HG02973 (cell line): Measurements from ENCODE around the gene PDK2.

Source experiments
- ATAC-seq: cut with Tn5 transposase; IDR thresholded peaks from one replicate; pipeline ENCODE4 v1.9.1; 2021; ENCODE audit warnings: moderate library complexity; ENCODE audit not compliant: unreplicated experiment

PDK2 gene

DNA sequence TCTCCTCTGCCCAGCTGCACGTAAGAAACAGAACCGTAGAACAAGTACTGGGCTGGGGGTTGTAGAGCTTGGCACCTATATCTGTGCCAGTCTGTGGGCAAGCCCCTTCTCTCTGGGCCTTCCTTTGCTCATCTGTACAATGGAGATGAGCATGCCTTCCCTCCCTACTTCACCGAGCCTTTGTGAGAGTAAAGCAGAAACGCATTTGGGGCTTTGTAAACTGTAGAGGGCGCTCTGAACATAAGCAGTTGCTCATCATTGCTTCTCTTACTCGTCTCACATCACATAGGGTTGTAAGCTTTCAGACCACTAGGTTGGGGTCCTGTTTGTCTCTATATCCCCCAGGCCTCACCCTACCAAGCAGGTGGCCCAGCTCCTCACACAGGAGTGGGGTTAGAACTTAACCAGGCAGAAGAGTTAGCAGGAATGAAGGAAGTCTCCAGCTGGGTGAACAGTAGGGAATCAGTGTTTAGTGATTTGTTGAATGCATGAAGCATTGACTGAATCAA, 19.8 kb downstream of the PDK2 start:
- ATAC-seq, result no peak

- ATAC-seq, result no peak
These were observed 20.6 kb downstream of the PDK2 start for GRCh38 chr17:50115756-50116155.

- ATAC-seq, result no peak
These were observed 22.3 kb downstream of the PDK2 start for GRCh38 chr17:50117202-50118051.

- ATAC-seq, result no peak
These were observed 23.1 kb downstream of the PDK2 start for GRCh38 chr17:50118076-50118827.

DNA sequence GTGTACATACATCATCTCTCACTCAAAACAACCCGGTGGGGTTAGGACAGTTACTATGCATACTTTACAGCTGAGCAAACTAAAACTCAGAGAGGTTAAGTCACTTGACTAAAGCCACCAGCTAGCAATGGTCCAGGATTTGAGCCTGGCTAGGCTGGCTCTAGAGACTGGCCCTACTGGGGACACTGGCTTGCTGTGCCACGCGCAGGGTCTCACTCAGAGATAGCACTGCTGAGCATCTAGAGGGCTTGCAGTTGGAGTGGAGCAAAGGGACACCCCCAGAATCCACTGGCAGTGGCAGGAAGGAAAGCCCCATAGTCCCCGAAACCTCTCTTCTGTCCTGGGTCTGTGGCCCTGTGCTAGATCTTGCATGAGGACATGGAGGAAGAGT, 23.7 kb downstream of the PDK2 start:
- no peak for ATAC-seq

GRCh38 chr17:50120475-50121253, 25.5 kb downstream of the PDK2 start:
- ATAC-seq, result no peak

DNA sequence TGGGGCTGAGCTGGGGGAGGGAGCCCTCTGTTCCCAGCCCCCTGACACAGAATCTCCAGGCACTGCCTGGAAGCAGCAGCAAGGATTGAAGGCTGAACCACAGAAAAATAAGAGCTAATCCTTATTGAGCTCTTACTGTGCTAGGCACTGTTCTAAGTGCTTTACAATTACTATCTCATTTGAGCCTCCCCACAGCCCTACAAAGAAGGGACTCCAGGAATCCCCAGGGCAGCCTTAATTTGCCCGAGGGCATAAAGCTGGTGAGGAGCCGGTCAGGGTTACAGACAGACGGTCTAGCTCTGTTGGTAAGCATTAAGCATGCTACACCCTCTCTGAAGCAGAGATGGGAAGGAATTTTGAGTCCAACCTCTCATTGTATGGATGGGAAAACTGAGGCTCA, 27.8 kb downstream of the PDK2 start:
- no peak for ATAC-seq

- ATAC-seq, result no peak
These were observed 28.6 kb downstream of the PDK2 start for GRCh38 chr17:50123649-50124349.

GRCh38 chr17:50125420-50125997, 30.4 kb downstream of the PDK2 start:
- ATAC-seq, result no peak

GRCh38 chr17:50127697-50128361, 32.7 kb downstream of the PDK2 start:
- ATAC-seq, result no peak

GRCh38 chr17:50128441-50129352, 33.5 kb downstream of the PDK2 start:
- no peak for ATAC-seq

GRCh38 chr17:50129353-50129727, 34.2 kb downstream of the PDK2 start:
- no peak for ATAC-seq

DNA sequence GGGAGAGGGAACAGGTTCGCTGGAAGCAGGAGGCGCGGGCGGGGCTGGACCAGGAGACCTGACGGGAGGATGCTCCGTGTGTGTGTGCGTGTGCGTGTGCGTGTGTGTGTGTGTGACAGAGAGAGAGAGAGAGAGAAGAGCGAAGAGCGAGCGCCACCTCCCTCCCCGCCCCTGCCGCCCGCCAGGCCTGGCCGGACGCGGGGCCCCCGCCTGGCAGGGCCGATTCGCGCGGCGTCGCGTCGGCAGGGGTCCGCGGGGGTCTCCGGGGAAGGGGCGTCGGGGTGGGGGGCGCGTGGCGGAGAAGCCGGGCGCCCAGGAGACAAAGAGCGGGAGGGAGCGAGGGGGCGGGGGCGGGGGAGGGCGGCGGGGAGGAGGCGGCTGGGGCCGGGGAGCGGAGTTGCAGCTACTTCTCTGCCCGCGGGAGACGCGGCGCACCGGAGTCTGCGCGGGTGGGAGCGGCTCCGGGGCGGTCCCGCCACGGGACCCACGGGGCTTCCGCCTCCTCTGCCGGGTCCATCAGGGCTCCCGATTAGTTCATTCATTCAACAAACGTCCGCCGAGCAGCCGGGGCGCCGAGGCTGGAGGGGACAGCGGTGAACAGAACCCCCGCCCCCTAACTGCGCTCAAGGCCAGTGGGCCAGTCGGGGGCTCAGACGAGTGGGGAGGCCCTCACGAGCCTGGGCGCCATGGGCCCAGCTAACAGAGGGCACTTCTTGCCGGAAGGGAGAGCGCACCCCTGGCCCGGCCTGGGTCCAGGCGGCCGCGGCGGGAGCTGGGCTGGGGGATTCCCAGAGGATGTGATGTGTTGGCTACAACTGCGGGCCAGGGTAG, 34.8 kb downstream of the PDK2 start, which contains the start of gene SAMD14:
TSS of gene SAMD14 (minus strand) at position 433 of the 831 bp plus-strand sequence. CDS start 5,201 bp downstream, outside the sequence.
- no peak for ATAC-seq

DNA sequence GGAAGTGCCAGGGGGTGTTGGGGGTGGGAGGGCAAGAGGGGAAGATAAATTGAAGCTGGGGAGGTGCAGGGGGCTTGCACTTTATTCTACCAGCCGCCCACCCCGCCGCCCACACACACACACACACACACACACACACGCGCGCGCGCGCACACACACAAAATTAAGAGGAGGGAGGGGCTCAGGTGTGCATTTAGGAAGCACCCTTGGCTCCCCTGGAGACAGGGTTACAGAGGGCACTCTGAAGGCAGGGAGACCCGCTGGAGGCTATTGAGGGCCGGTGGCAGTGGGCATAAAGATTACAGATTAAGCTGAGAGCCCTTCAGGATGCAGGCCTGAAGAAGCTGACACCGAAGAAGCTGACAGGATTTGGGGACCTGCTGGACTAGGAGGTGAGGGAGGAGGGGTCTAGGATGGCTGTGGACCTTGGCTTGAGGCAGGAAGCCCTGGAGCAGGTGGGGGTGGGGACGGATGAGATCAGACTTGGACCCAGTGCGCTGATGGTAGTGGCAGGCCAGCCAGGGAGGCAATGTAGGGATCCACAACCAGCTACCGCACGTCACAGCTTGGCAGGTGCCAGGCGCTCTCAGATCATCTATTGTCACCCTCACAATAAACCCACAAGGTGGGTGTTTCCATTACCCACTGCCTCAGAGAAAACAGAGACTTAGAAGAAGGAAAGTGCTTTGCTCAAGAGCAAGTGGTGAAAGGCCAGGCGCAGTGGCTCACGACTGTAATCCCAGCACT, 35.6 kb downstream of the PDK2 start:
- ATAC-seq, result no peak

GRCh38 chr17:50132104-50132794, 37.1 kb downstream of the PDK2 start:
- no peak for ATAC-seq

DNA sequence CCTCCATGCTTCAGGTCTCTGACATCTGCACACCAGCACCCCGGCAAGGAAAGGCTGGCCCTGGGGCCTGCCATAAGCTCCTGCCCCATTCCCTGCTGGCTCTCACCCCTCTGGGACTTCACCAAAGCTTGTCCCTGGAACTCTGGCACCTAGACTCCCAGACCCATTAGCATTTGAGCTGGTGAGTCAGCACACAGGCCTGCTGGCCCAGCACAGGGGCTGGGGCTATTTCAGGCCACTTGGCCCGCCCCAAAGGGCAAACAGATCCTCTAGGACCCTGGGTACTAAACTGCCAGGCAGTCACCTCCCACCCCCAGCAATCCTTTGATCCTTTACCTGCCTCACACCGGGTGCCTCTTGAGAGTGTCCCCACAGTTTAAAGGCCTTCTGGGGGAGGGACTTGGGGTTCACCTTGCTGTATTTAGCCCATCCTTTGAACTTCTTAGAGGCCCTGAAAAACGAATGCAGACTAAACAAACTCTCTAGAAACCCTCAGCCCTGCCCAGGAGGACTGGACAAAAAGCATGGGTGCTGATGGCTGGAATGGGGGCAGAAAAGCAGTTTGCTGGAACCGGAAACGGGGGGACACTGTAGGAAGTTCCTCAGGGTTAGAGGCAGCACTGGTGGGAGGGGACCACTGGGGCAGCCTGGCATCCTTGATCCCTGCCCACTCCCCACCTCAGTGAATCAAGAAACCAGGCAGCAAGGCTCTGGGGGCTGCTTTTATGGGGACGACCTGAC, 38.0 kb downstream of the PDK2 start:
- no peak for ATAC-seq
